Parathyroid adenoma (tissue), 2 donors: ENCODE measurements around the gene ACAN.

Experiments
- H2AFZ ChIP-seq: fragments of 300-600 bp; sonication (generic); one replicate; pipeline ENCODE4 v1.7.0; 2017; ENCODE audit warnings: antibody characterized with exemption, mild to moderate bottlenecking
- H3K27ac ChIP-seq: fragments of 300-600 bp; sonication (generic); one replicate; pipeline ENCODE4 v1.7.0; 2017
- H3K27me3 ChIP-seq: fragments of 300-600 bp; sonication (generic); one replicate; pipeline ENCODE4 v1.7.0; 2017; ENCODE audit warnings: low read length; ENCODE audit not compliant: control insufficient read depth, insufficient read depth
- H3K36me3 ChIP-seq: fragments of 300-600 bp; sonication (generic); one replicate; pipeline ENCODE4 v1.7.0; 2017; ENCODE audit warnings: low read length; ENCODE audit not compliant: control insufficient read depth, insufficient read depth
- H3K4me1 ChIP-seq: fragments of 300-600 bp; sonication (generic); one replicate; pipeline ENCODE4 v1.7.0; 2017; ENCODE audit warnings: control low read depth
- H3K4me2 ChIP-seq: fragments of 300-600 bp; sonication (generic); one replicate; pipeline ENCODE4 v1.7.0; 2017; ENCODE audit warnings: low read length
- H3K4me3 ChIP-seq: fragments of 300-600 bp; sonication (generic); one replicate; pipeline ENCODE4 v1.7.0; 2017; ENCODE audit warnings: low read depth, low read length
- H3K79me2 ChIP-seq: fragments of 300-600 bp; sonication (generic); one replicate; pipeline ENCODE4 v1.7.0; 2017; ENCODE audit warnings: control low read depth
- H3K9ac ChIP-seq: fragments of 300-600 bp; sonication (generic); one replicate; pipeline ENCODE4 v1.7.0; 2017; ENCODE audit warnings: mild to moderate bottlenecking
- H3K9me3 ChIP-seq: fragments of 300-600 bp; sonication (generic); one replicate; pipeline ENCODE4 v1.7.0; 2017; ENCODE audit warnings: low read length; ENCODE audit not compliant: control insufficient read depth
- CTCF ChIP-seq: fragments of 300-600 bp; sonication (generic); IDR thresholded peaks from one replicate; pipeline ENCODE4 v1.7.0; 2017; ENCODE audit warnings: antibody characterized with exemption, mild to moderate bottlenecking
- donor health status: primary hyperparathyroidism.

ACAN gene

DNA sequence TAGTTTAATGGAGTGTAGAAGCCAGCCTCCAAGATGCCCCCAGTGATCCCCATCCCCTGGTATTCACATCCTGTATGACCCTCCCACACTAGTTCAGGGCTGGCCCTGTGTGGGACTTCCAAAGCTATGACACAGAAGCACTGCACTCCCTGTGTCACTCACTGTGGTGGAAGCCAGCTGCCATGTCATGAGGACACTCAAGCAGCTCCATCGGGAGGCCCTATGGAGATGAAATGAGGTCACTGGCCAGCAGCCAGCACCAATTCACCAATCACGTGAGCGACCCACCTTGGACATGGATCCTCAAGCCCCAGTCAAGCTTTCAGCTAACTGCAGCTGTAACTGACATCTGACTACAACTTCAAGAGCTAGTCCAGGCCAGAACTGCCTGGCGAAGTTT is 3.9 kb upstream of the ACAN start:
- Histone ChIP-seq H2AFZ (no peak overlapping the region), H3K4me3 (no peak overlapping the region), H3K4me2 (no peak overlapping the region), H3K9ac (no peak overlapping the region), H3K9me3 (no peaks in the 10 kb centered on the region), H3K79me2 (no peaks in the 10 kb centered on the region), H3K4me1 (no peaks in the 10 kb centered on the region), H3K36me3 (no peaks in the 10 kb centered on the region), H3K27me3 (no peaks in the 10 kb centered on the region), H3K27ac (no peak overlapping the region)
- TF ChIP-seq CTCF, result no peak

- H3K27me3 ChIP-seq, result no peaks in the 10 kb centered on the region
Measured at GRCh38 chr15:88800026-88800425, 3.2 kb upstream of the ACAN start.

DNA sequence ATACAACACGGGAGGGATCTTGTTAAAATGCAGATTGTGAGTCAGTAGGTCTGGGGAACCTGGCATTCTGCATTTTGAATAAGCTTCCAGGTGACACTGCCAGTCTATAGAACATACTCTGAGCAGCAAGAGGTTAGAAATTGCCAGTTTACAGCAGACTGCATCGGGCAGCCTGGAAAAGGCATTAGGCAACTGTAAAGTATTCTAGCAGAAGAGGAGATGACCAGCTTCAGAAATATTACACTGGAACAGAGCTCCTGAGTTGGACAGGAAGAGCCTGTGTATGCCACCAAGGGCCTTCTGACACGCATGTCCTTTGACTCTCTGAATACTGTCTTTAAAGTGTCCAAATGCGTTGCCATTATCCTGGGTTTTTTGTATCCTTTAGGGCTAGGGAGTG is 2.5 kb upstream of the ACAN start:
- no peak for TF ChIP-seq CTCF
- Histone ChIP-seq H3K4me2 (no peak overlapping the region), H3K4me1 (no peaks in the 10 kb centered on the region), H3K79me2 (no peaks in the 10 kb centered on the region), H2AFZ (no peak overlapping the region), H3K36me3 (no peaks in the 10 kb centered on the region), H3K4me3 (no peak overlapping the region), H3K27ac (no peak overlapping the region), H3K27me3 (no peaks in the 10 kb centered on the region), H3K9ac (no peak overlapping the region), H3K9me3 (no peaks in the 10 kb centered on the region)

More at GRCh38 chr15:88800026-88800425, 3.2 kb upstream of the ACAN start:
- no peaks in the 10 kb centered on the region for H3K9me3 ChIP-seq
- no peaks in the 10 kb centered on the region for H3K79me2 ChIP-seq
- no peaks in the 10 kb centered on the region for H3K4me1 ChIP-seq
- H3K4me2 ChIP-seq, result no peak overlapping the region
- H2AFZ ChIP-seq, result no peak overlapping the region
- H3K4me3 ChIP-seq, result no peak overlapping the region
- TF ChIP-seq CTCF, result no peak
- no peak overlapping the region for H3K9ac ChIP-seq
- no peaks in the 10 kb centered on the region for H3K36me3 ChIP-seq
- H3K27ac ChIP-seq, result no peak overlapping the region

- Histone ChIP-seq H3K4me3 (no peak overlapping the region), H3K9me3 (no peaks in the 10 kb centered on the region), H3K36me3 (no peaks in the 10 kb centered on the region), H2AFZ (no peak overlapping the region), H3K79me2 (no peaks in the 10 kb centered on the region), H3K4me2 (no peak overlapping the region), H3K4me1 (no peaks in the 10 kb centered on the region), H3K27me3 (no peaks in the 10 kb centered on the region), H3K27ac (no peak overlapping the region), H3K9ac (no peak overlapping the region)
- TF ChIP-seq CTCF, result no peak
Measured at GRCh38 chr15:88802250-88802990, 816 bp upstream of the ACAN start.

GRCh38 chr15:88802991-88803240 is 320 bp upstream of the ACAN start:
- no peaks in the 10 kb centered on the region for H3K4me1 ChIP-seq
- H3K27me3 ChIP-seq, result no peaks in the 10 kb centered on the region
- H3K36me3 ChIP-seq, result no peaks in the 10 kb centered on the region
- H3K9me3 ChIP-seq, result no peaks in the 10 kb centered on the region
- H3K4me3 ChIP-seq, result no peak overlapping the region
- H2AFZ ChIP-seq, result no peak overlapping the region
- H3K27ac ChIP-seq, result no peak overlapping the region
- no peak overlapping the region for H3K9ac ChIP-seq
- no peaks in the 10 kb centered on the region for H3K79me2 ChIP-seq
- H3K4me2 ChIP-seq, result no peak overlapping the region
- TF ChIP-seq CTCF, result no peak
